ENCODE data around the gene CIAO2B. TPM values are rescaled to one million over a fixed set of nuclear protein-coding genes. Genes with fewer than 3 reads are reported as not detected.
A peak's percentile ranks its signal among the peaks of the same experiment; 100 is the strongest.
"Not testable (repeated sequence)": the region's sequence is repeated elsewhere in the genome, so short reads cannot be mapped to it uniquely, and the experiment has no call there.

The CIAO2B gene
- total RNA-seq, 1 experiment from 2014 or later = 59.7 TPM

DNA sequence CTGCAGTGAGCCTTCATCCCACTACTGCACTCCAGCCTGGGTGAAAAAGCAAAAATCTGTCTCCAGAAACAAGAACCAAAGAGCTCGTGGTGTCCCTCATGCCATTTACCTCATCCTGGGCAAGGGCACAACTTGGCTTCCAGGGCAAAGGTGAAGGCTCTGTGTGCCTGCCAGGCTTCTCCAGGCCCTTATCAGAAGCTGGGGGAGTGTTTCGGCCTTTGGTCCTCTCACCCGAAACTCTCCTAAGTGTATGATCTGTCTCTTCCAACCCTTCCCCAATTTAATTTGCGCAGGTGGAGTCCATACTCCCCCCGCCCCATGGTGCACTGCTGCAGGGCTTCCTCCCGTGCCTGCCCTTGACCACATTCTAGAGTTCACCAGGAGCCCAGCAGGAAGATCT lies 2.3 kb upstream of the CIAO2B start:
- TF ChIP-seq ATF2 (CRISPR knock-in tag; IDR thresholded peaks at IDR 0.05; ENCODE audit: borderline replicate concordance, low read depth) (no peak), SOX15 (CRISPR knock-in tag; IDR thresholded peaks at IDR 0.05) (no peak), JAZF1 (CRISPR knock-in tag; IDR thresholded peaks at IDR 0.05) (no peak), NFE2L1 (CRISPR knock-in tag; IDR thresholded peaks at IDR 0.05) (no peak), MYBL2 (CRISPR knock-in tag; IDR thresholded peaks at IDR 0.05) (no peak), PRDM15 (CRISPR knock-in tag; IDR thresholded peaks at IDR 0.05) (no peak), ZNF671 (CRISPR knock-in tag; IDR thresholded peaks at IDR 0.05) (no peak), MXD4 (CRISPR knock-in tag; IDR thresholded peaks at IDR 0.05; ENCODE audit: borderline replicate concordance) (no peak), MLX (CRISPR knock-in tag; IDR thresholded peaks at IDR 0.05) (no peak), GTF2I (CRISPR knock-in tag; conservative IDR thresholded peaks at IDR 0.05) (no peak)
- TF ChIP-seq, protein P1, sequence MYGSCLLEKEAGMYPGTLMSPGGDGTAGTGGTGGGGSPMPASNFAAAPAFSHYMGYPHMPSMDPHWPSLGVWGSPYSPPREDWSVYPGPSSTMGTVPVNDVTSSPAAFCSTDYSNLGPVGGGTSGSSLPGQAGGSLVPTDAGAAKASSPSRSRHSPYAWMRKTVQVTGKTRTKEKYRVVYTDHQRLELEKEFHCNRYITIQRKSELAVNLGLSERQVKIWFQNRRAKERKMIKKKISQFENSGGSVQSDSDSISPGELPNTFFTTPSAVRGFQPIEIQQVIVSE (CRISPR knock-in tag; IDR thresholded peaks at IDR 0.05; ENCODE audit: borderline replicate concordance) = no peak
- peaks cover 29% of the 10 kb centered on the region for H3K4me1 Mint-ChIP-seq
- no peaks in the 10 kb centered on the region for H3K9me3 Mint-ChIP-seq
- CTCF ChIA-PET = interaction anchor here (1.6 kb wide), 1 partner anchor 218 kb away, joined by 4 read pairs; no protein-coding TSS in a partner anchor
- peaks cover 8% of the 10 kb centered on the region for H3K36me3 Mint-ChIP-seq
- no peak for ATAC-seq
- peaks cover 13% of the 10 kb centered on the region for H3K27me3 Mint-ChIP-seq (ENCODE audit: low read depth)
- DNase-seq (ENCODE audit: low spot score) = no peak
- H3K27ac Mint-ChIP-seq = no peak overlapping the region
- POLR2A ChIA-PET = no interaction called here
- peak overlapping the region; percentile 37; the same call in 1 of the 2 replicates for H3K4me3 Mint-ChIP-seq

DNA sequence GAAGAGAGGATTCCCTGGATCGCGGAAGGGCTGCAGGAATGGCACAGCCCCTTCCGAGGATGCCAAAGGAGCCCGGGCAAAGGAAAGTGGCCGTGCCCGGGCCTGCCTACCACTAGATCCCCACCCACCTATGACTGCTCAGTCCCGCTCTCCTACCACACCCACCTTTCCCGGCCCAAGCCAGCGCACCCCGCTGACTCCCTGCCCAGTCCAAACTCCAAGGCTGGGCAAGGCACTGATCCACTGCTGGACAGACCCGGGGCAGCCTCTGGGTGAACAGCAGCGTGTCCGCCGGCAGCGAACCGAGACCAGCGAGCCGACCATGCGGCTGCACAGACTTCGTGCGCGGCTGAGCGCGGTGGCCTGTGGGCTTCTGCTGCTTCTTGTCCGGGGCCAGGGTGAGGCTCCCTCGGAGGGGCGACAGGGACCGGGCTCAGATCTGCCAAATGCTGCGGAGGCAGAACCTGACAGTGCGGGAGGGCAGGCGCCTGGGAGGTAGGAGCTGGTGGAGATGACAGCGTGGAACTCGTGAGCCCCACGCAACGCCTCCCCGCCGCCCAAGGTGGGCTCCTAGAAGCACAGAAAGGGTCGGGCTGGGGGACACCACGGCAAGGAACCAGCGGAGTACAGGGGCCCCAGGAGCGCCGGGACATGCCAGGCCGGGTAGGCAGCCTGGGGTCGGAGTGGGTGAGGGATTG lies 1.3 kb upstream of the CIAO2B start, which contains the start of gene CES2:
Gene CES2, plus strand, starts transcription at position 203 of the 698 bp plus-strand sequence. Its CDS starts 120 bp downstream, at position 323.
- CTCF ChIA-PET = no interaction called here
- DNase-seq (ENCODE audit: low spot score) (no peak), ATAC-seq (no peak)
- peak; percentile 42; the same call in 1 of the 2 replicates for TF ChIP-seq GABPB1 (CRISPR knock-in tag; IDR thresholded peaks at IDR 0.05)
- TF ChIP-seq, protein P1 (CRISPR knock-in tag; IDR thresholded peaks at IDR 0.05; ENCODE audit: borderline replicate concordance) = no peak
- Mint-ChIP-seq H3K4me1 (peaks cover 29% of the 10 kb centered on the region), H3K36me3 (peaks cover 4% of the 10 kb centered on the region), H3K9me3 (no peaks in the 10 kb centered on the region), H3K4me3 (peak within 1 kb of the TSS; percentile 96), H3K27me3 (ENCODE audit: low read depth) (peaks cover 13% of the 10 kb centered on the region), H3K27ac (no peak within 1 kb of the TSS)
- POLR2A ChIA-PET = no interaction called here

- CTCF ChIA-PET = interaction anchor here (0.9 to 2.1 kb wide), 2 partner anchors 26 to 39 kb away, joined by 5 read pairs; partner anchors contain the start of gene CES3
- 0 out of 2 replicates have a peak, but pooled peaks have one; percentile 6 for ATAC-seq
- H3K9me3 Mint-ChIP-seq; DNase-seq (ENCODE audit: low spot score); POLR2A ChIA-PET; H3K27ac Mint-ChIP-seq; H3K36me3 Mint-ChIP-seq: not testable (repeated sequence)
- Mint-ChIP-seq H3K4me3 (peak overlapping the region; percentile 96), H3K27me3 (ENCODE audit: low read depth) (peaks cover 13% of the 10 kb centered on the region), H3K4me1 (peaks cover 29% of the 10 kb centered on the region)
- TF ChIP-seq, protein P2, sequence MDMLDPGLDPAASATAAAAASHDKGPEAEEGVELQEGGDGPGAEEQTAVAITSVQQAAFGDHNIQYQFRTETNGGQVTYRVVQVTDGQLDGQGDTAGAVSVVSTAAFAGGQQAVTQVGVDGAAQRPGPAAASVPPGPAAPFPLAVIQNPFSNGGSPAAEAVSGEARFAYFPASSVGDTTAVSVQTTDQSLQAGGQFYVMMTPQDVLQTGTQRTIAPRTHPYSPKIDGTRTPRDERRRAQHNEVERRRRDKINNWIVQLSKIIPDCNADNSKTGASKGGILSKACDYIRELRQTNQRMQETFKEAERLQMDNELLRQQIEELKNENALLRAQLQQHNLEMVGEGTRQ (CRISPR knock-in tag; IDR thresholded peaks at IDR 0.05) = 0 out of 2 replicates have a peak, but pooled peaks have one; percentile 34
These were observed 674 bp upstream of the CIAO2B start for GRCh38 chr16:66934839-66935313.
